CD4-positive, alpha-beta T cell treated with Interleukin-4 for 4 hours (primary cell): ENCODE data around the gene PCCA.

ENCODE experiments used
- DNase-seq: peaks from one replicate; pipeline ENCODE4 v3.0.0-alpha.2; 2020

The PCCA gene

GRCh38 chr13:100438059-100438788 lies 349.3 kb downstream of the PCCA start:
- DNase-seq: no peak

- no peak for DNase-seq
Measured at GRCh38 chr13:100439247-100439970, 350.5 kb downstream of the PCCA start.

- no peak for DNase-seq
Measured at GRCh38 chr13:100440751-100441425, 352.0 kb downstream of the PCCA start.

GRCh38 chr13:100442095-100442832 lies 353.4 kb downstream of the PCCA start:
- no peak for DNase-seq

- no peak for DNase-seq
Measured at GRCh38 chr13:100443278-100443997, 354.5 kb downstream of the PCCA start.

- DNase-seq: no peak
Measured at GRCh38 chr13:100443998-100444328, 355.1 kb downstream of the PCCA start.

GRCh38 chr13:100447831-100448230 lies 358.9 kb downstream of the PCCA start:
- no peak for DNase-seq

GRCh38 chr13:100451923-100452322 lies 363.0 kb downstream of the PCCA start:
- no peak for DNase-seq

- DNase-seq: no peak
Measured at GRCh38 chr13:100454876-100455275, 366.0 kb downstream of the PCCA start.

- DNase-seq: no peak
Measured at GRCh38 chr13:100458673-100459072, 369.8 kb downstream of the PCCA start.

GRCh38 chr13:100459747-100460146 lies 370.9 kb downstream of the PCCA start:
- no peak for DNase-seq

- DNase-seq: no peak
Measured at GRCh38 chr13:100460266-100460665, 371.4 kb downstream of the PCCA start.

GRCh38 chr13:100460791-100461190 lies 371.9 kb downstream of the PCCA start:
- no peak for DNase-seq

GRCh38 chr13:100461309-100462030 lies 372.6 kb downstream of the PCCA start:
- no peak for DNase-seq

GRCh38 chr13:100464006-100464405 lies 375.1 kb downstream of the PCCA start:
- DNase-seq: no peak

- DNase-seq: no peak
Measured at GRCh38 chr13:100465558-100465957, 376.7 kb downstream of the PCCA start.

GRCh38 chr13:100470866-100471505 lies 382.1 kb downstream of the PCCA start:
- no peak for DNase-seq

GRCh38 chr13:100473087-100473486 lies 384.2 kb downstream of the PCCA start:
- no peak for DNase-seq

- DNase-seq: no peak
Measured at GRCh38 chr13:100473501-100474044, 384.7 kb downstream of the PCCA start.

- no peak for DNase-seq
Measured at GRCh38 chr13:100476963-100477362, 388.1 kb downstream of the PCCA start.
